Left lung (tissue), 10 donors: ENCODE measurements around the gene S100A2. TPM values are rescaled to one million over a fixed set of nuclear protein-coding genes. Genes with fewer than 3 reads are reported as not detected.
A peak's percentile ranks its signal among the peaks of the same experiment; 100 is the strongest.

Source experiments
- ATAC-seq: fragments of 200-7000 bp; cut with Tn5 transposase; one replicate; pipeline ENCODE4 v1.9.1; 2020; ENCODE audit warnings: moderate library complexity
- DNase-seq, 4 donors: peaks; one replicate each; pipeline ENCODE4 v3.0.0-alpha.2; 2013 to 2020
- H3K27ac ChIP-seq, 2 donors: fragments of 200-600 bp; sonication (generic) in 1 of 2; one replicate each; pipeline versions ENCODE4 v1.5.0 to v1.8.0; 2020 to 2021
- H3K27me3 ChIP-seq, 2 donors: fragments of 200-600 bp; sonication (generic) in 1 of 2; one replicate each; pipeline versions ENCODE4 v1.5.0 to v1.8.0; 2020 to 2021
- H3K36me3 ChIP-seq, 2 donors: fragments of 200-600 bp; sonication (generic) in 1 of 2; one replicate each; pipeline versions ENCODE4 v1.5.0 to v1.8.0; 2020 to 2021
- H3K4me1 ChIP-seq, 2 donors: fragments of 200-600 bp; one replicate each; pipeline ENCODE4 v1.8.0; 2021
- H3K4me3 ChIP-seq, 2 donors: fragments of 200-600 bp; sonication (generic) in 1 of 2; one replicate each; pipeline versions ENCODE4 v1.5.0 to v1.8.0; 2020 to 2021; ENCODE audit warnings: mild to moderate bottlenecking in 1 of 2
- H3K9me3 ChIP-seq, 2 donors: fragments of 200-600 bp; sonication (generic) in 1 of 2; one replicate each; pipeline versions ENCODE4 v1.5.0 to v1.8.0; 2020 to 2021
- CTCF ChIP-seq, 2 donors: fragments of 200-600 bp; sonication (generic) in 1 of 2; IDR thresholded peaks; one replicate each; pipeline versions ENCODE4 v1.5.0 to v1.8.0; 2021; ENCODE audit warnings: antibody characterized with exemption in 2 of 2
- intact Hi-C, 2 donors: fragments of 100-400 bp; cut with DNase I; formaldehyde crosslinking; loops; one replicate each; pipeline versions ENCODE4 v1.11.2 to v1.14.2; 2022
- polyA plus RNA-seq, 6 donors: library from polyadenylated mRNA; unstranded; fragments of 120-200 nt; gene quantifications; one replicate each; pipeline ENCODE4 v1.2.1, GENCODE V29; 2013; ENCODE audit not compliant: insufficient read length in 6 of 6
- total RNA-seq, 2 donors: library from RNA; stranded (reverse); fragmentation: NEBNext Ultra II Directional; extraction: Animal tissue kit (Norgen Biotek cat#: 25700); gene quantifications; one replicate each; pipeline ENCODE4 v1.2.1, GENCODE V29; 2021
- donor health status: DM: no; HTN: yes; CAD: no.
- donor health status: DM: no; HTN: no; CAD: no.

Gene S100A2
- total and polyA plus RNA-seq, 8 donors = 0.51 to 25.9 (median 1.0) TPM

DNA sequence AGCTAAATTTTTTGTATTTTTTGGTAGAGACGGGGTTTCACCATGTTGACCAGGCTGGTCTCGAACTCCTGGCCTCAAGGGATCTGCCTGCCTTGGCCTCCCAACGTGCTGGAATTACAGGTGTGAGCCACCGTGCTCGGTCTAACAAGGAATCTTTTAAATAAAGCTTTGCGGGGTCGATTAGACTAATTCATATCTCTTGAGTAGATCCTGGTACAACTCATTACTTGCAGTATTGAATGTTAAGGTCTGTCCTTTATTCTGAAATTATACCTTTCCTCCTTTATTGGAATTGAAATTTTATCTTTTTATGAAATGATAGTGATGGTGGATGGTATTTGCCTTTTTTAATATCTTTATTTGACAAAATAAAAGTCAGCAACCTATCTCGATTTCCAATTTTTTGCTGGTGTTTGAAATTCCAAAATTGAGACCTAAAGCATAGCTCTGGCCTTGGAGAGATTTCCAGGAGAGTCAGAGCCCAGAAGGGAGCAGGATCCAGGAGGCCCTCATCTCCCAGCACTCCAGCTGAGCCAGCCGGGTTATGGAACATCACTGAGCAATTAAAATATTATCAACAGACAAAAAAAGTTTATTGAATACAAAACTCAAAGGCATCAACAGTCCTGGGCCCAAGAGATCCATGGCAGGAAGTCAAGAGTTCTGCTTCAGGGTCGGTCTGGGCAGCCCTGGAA lies 4.7 kb downstream of the S100A2 start:
- intact Hi-C loops = loop anchor here in 1 of 2 donors (10.0 kb wide), 1 partner anchor 46 kb away; no protein-coding TSS in a partner anchor
- Histone ChIP-seq H3K36me3 (no peaks in the 10 kb centered on the region), H3K27me3 (no peaks in the 10 kb centered on the region), H3K9me3 (no peaks in the 10 kb centered on the region), H3K27ac (no peak overlapping the region), H3K4me1 (peaks cover 8 to 33% of the 10 kb centered on the region in 2 donors), H3K4me3 (no peak overlapping the region)
- no peak for ATAC-seq
- TF ChIP-seq CTCF (IDR thresholded peaks at IDR 0.05) = no peak
- DNase-seq = peak in 1 of 4 donors; percentile 44

GRCh38 chr1:153560241-153560640 lies 5.4 kb downstream of the S100A2 start:
- no peak for TF ChIP-seq CTCF (IDR thresholded peaks at IDR 0.05)
- intact Hi-C loops = loop anchor here in 1 of 2 donors (10.0 kb wide), 1 partner anchor 45 kb away; no protein-coding TSS in a partner anchor
- ATAC-seq = no peak

GRCh38 chr1:153557877-153558276 lies 7.8 kb downstream of the S100A2 start:
- Histone ChIP-seq H3K4me3 (no peak overlapping the region), H3K27me3 (no peaks in the 10 kb centered on the region), H3K36me3 (no peaks in the 10 kb centered on the region), H3K27ac (no peak overlapping the region), H3K9me3 (no peaks in the 10 kb centered on the region), H3K4me1 (peaks cover 3 to 21% of the 10 kb centered on the region in 2 donors)
- no peak for TF ChIP-seq CTCF (IDR thresholded peaks at IDR 0.05)
- no peak for DNase-seq
- intact Hi-C loops = no loop called here
- no peak for ATAC-seq

More at GRCh38 chr1:153560241-153560640, 5.4 kb downstream of the S100A2 start:
- Histone ChIP-seq H3K4me1 (peaks cover under 1 to 26% of the 10 kb centered on the region in 2 donors), H3K9me3 (no peaks in the 10 kb centered on the region), H3K36me3 (no peaks in the 10 kb centered on the region), H3K27ac (no peak overlapping the region), H3K4me3 (no peak overlapping the region), H3K27me3 (no peaks in the 10 kb centered on the region)
- DNase-seq = no peak

DNA sequence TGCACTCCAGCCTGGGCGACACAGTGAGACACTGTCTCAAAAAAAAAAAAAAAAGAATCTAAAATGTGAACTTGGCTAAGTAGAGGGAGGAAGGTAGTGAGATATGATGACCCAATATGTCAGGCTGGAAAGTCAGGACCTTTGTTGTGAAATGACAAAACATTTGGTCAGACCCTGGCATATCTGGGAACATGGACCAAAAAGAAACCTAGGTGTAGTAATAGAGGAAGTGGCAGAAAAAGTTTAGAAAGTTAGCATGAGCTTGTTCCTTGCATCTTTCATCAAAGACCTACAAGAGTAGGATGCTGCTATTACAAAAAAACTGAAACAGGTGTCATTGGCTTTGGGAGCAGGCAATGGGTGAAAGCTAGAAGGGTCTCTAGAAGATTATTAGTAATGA lies 9.3 kb downstream of the S100A2 start:
- Histone ChIP-seq H3K27me3 (no peaks in the 10 kb centered on the region), H3K36me3 (no peaks in the 10 kb centered on the region), H3K9me3 (no peaks in the 10 kb centered on the region), H3K27ac (no peak overlapping the region), H3K4me1 (peaks cover 3 to 26% of the 10 kb centered on the region in 2 donors), H3K4me3 (no peak overlapping the region)
- TF ChIP-seq CTCF (IDR thresholded peaks at IDR 0.05) = no peak
- no peak for DNase-seq
- intact Hi-C loops = no loop called here
- no peak for ATAC-seq

DNA sequence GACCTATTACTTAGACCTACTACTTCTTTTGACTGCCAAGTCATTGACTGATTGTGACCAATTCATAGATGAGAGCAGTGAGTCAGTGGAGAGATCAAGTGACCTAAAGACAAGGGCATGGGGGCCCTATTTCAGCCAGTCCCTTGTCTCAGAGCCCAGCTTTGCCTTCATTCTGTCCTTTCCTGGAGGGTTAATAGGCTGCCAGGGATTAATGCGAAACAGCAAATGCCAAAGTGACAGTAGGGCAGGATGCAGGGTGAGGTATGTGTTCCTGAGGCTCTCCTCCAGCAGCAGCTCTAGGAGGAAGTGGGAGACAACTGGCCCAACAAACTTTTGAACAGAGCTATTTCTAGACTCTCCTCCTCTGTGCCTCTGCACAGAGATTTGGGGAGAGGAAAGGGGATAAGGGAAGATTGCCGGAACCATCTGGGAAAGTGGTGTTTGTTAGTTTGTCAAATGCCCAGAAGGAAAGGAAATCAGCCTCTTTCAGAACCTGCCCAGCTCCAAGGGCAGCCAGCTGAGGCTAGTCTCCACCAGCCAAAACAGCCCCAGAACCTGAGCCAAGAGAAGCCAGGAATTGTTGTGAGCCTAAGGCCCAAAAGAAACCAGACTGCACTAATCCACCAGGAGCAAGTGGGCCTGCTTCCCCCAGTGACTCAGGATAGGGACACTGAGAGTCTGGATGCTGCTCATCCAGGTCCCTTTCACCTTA lies 11.7 kb downstream of the S100A2 start:
- intact Hi-C loops = no loop called here
- peak; percentile 9 for ATAC-seq
- peaks cover 5 to 50% of the 10 kb centered on the region in 2 donors for H3K4me1 ChIP-seq

More for the DNA sequence above, 11.7 kb downstream of the S100A2 start:
- TF ChIP-seq CTCF (IDR thresholded peaks at IDR 0.05) = no peak
- no peak for DNase-seq
- Histone ChIP-seq H3K36me3 (no peaks in the 10 kb centered on the region), H3K27me3 (no peaks in the 10 kb centered on the region), H3K27ac (peak overlapping the region; percentile 58 to 60), H3K9me3 (no peaks in the 10 kb centered on the region), H3K4me3 (no peak overlapping the region)
